ENCODE results near the gene CDK18. TPM values are rescaled to one million over a fixed set of nuclear protein-coding genes. Genes with fewer than 3 reads are reported as not detected.

The CDK18 gene
- total RNA-seq, 4 donors from 2014 or later, result 13.6 to 22.4 (median 16.9) TPM

DNA sequence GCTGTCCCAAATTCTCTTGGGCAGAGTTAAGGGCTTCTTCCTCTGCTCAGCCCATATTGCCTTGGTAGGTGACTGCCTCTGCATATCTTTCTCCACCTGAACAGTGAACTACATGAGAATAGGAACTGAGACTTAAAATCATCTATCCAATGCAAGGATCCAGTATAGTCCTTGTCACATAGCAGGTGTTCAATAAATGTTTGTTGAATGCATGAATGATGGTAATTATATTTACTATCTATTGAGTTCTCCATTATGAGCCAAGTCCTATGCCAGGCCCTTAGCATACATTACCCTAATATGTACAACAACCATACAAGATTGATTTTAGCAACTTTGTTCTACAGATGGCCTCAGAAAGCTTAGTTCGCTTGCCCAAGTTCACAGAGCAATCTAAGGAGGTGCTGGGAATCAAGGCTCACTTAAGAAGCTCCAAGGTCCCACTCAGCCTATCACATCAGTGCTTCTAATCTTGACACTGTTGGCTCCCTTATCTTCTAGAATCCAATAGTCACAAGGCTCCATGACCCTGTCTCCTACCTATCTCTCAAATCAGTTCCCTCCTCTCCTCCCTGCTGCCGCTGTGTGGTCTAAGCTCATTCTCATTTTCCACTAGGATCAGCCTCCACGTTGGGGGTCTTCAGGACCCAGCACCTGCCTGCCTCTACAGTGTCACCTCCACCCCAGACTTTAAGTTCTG lies 2.2 kb upstream of the CDK18 start:
- 88 to 89% methylated on average over 3 of the region's 3 CpGs for WGBS, 2 donors
- Histone ChIP-seq H3K4me3 (replicated peaks in 1 of 3) (no peak overlapping the region), H3K4me1 (peaks cover 15 to 18% of the 10 kb centered on the region in 2 donors), H3K27me3 (no peaks in the 10 kb centered on the region), H3K27ac (no peak overlapping the region), H3K36me3 (no peaks in the 10 kb centered on the region), H3K9me3 (no peaks in the 10 kb centered on the region)
- no peak for TF ChIP-seq POLR2A (IDR thresholded peaks at IDR 0.05)
- TF ChIP-seq, protein P1, sequence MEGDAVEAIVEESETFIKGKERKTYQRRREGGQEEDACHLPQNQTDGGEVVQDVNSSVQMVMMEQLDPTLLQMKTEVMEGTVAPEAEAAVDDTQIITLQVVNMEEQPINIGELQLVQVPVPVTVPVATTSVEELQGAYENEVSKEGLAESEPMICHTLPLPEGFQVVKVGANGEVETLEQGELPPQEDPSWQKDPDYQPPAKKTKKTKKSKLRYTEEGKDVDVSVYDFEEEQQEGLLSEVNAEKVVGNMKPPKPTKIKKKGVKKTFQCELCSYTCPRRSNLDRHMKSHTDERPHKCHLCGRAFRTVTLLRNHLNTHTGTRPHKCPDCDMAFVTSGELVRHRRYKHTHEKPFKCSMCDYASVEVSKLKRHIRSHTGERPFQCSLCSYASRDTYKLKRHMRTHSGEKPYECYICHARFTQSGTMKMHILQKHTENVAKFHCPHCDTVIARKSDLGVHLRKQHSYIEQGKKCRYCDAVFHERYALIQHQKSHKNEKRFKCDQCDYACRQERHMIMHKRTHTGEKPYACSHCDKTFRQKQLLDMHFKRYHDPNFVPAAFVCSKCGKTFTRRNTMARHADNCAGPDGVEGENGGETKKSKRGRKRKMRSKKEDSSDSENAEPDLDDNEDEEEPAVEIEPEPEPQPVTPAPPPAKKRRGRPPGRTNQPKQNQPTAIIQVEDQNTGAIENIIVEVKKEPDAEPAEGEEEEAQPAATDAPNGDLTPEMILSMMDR (IDR thresholded peaks at IDR 0.05), result no peak
- no peak for DNase-seq
- intact Hi-C loops (cut with DNase I), result no loop called here

DNA sequence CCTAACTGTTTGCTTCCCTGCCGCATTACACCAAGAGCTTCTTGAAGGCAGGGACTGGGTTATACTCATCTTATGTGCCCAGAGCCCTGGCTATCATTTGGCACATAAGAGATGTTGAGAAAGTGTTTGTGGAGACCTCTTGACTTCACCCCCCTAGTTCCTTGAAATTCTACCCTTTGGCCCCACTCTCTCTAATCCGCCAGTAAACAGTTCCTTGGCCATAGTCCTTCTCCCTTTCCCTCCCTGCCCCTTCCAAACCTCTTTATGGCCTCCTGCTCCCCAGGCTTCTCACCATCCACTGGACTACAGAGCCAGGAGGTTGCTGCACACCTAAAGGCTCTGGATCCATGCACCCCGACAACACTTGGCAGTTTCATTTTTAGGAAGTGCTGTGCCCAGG lies 1.5 kb upstream of the CDK18 start:
- Histone ChIP-seq H3K36me3 (no peaks in the 10 kb centered on the region), H3K9me3 (no peaks in the 10 kb centered on the region), H3K27me3 (no peaks in the 10 kb centered on the region), H3K27ac (no peak overlapping the region), H3K4me3 (replicated peaks in 1 of 3) (no peak overlapping the region), H3K4me1 (peaks cover 15 to 18% of the 10 kb centered on the region in 2 donors)
- WGBS, 2 donors, result 89 to 93% methylated on average over 3 of the region's 3 CpGs
- TF ChIP-seq POLR2A (IDR thresholded peaks at IDR 0.05), result no peak
- TF ChIP-seq, protein P1 (IDR thresholded peaks at IDR 0.05), result no peak
- DNase-seq, result no peak
- intact Hi-C loops (cut with DNase I), result no loop called here

GRCh38 chr1:205505076-205505729 lies 734 bp downstream of the CDK18 start:
- H3K4me1 ChIP-seq, result peaks cover 15 to 18% of the 10 kb centered on the region in 2 donors
- TF ChIP-seq, protein P1 (IDR thresholded peaks at IDR 0.05), result peak in 2 of 6 experiments; percentile 9
- no peak for TF ChIP-seq POLR2A (IDR thresholded peaks at IDR 0.05)
- H3K27ac ChIP-seq, result peak overlapping the region in 2 of 3 donors; percentile 47 to 74
- peak overlapping the region; percentile 16 to 86 (median 62) for H3K4me3 ChIP-seq (replicated peaks in 1 of 3)
- H3K27me3 ChIP-seq, result no peaks in the 10 kb centered on the region
- DNase-seq, result peak; percentile 39 to 44
- 10% methylated on average over 15 to 16 of the region's 18 CpGs for WGBS, 2 donors
- H3K9me3 ChIP-seq, result no peaks in the 10 kb centered on the region
- no peaks in the 10 kb centered on the region for H3K36me3 ChIP-seq
- intact Hi-C loops (cut with DNase I), result no loop called here

GRCh38 chr1:205505791-205506190 lies 1.3 kb downstream of the CDK18 start:
- no peaks in the 10 kb centered on the region for H3K36me3 ChIP-seq
- 31 to 43% methylated on average over 10 to 14 of the region's 15 CpGs for WGBS, 2 donors
- intact Hi-C loops (cut with DNase I), result no loop called here
- peaks cover 15 to 18% of the 10 kb centered on the region in 2 donors for H3K4me1 ChIP-seq
- H3K27ac ChIP-seq, result peak overlapping the region in 1 of 3 donors; percentile 30
- H3K27me3 ChIP-seq, result no peaks in the 10 kb centered on the region
- H3K9me3 ChIP-seq, result no peaks in the 10 kb centered on the region
- DNase-seq, result peak; percentile 69 to 81
- peak overlapping the region in 1 of 3 donors; percentile 62 for H3K4me3 ChIP-seq (replicated peaks in 1 of 3)
- TF ChIP-seq, protein P1 (IDR thresholded peaks at IDR 0.05), result no peak
- TF ChIP-seq POLR2A (IDR thresholded peaks at IDR 0.05), result no peak

Data from thyroid gland (tissue), 4 donors.